Fibroblast of the aortic adventitia (primary cell): ENCODE data around the gene PMFBP1. TPM values are rescaled to one million over a fixed set of nuclear protein-coding genes. Genes with fewer than 3 reads are reported as not detected.

Experiments
- DNase-seq: peaks from one replicate; pipeline ENCODE4 v3.0.0-alpha.2; 2010; ENCODE audit warnings: low read depth
- H3K4me3 ChIP-seq: 2 replicates; pipeline ENCODE4 v1.5.1; 2011; ENCODE audit warnings: low read depth, mild to moderate bottlenecking, control low read depth, low read length, moderate library complexity
- CTCF ChIP-seq: IDR thresholded peaks from 2 replicates; pipeline ENCODE4 v1.5.1; 2011; ENCODE audit warnings: mild to moderate bottlenecking, low read length, control low read depth, inconsistent platforms; ENCODE audit not compliant: insufficient read depth
- total RNA-seq: library from RNA; depleted of rRNA; stranded (reverse); fragments of >200 nt; gene quantifications from 2 replicates; pipeline ENCODE4 v1.2.3, GENCODE V29; 2012; ENCODE audit warnings: low replicate concordance

Gene PMFBP1
- total RNA-seq, 1 donor, result 0.09 TPM

GRCh38 chr16:72211110-72211509, 39.2 kb upstream of the PMFBP1 start:
- no peak for DNase-seq
- no peak overlapping the region for H3K4me3 ChIP-seq
- TF ChIP-seq CTCF, result no peak

- no peak overlapping the region for H3K4me3 ChIP-seq
- TF ChIP-seq CTCF, result no peak
- DNase-seq, result no peak
These were observed 38.6 kb upstream of the PMFBP1 start for GRCh38 chr16:72210555-72210954.

DNA sequence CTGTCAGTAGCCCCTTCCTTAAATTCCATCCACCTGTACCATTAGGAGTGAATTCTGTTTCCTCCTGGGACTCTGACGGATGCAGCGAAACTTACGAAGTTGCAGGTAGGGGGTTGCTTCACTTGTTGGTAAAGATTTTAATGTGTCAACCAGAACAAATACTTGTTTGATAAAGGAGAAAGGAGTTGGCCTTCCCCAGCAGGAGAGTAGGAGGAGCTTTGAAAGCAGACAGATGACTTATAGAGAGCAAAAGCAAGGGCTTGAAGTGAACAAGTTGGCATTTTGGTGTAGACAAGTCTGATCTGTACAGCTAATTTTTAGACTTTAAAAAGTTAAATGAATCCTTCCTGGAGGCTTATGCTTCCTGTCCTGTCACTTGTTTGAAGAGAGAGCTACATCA, 38.1 kb upstream of the PMFBP1 start:
- TF ChIP-seq CTCF, result no peak
- no peak for DNase-seq
- H3K4me3 ChIP-seq, result no peak overlapping the region

- TF ChIP-seq CTCF, result no peak
- no peak for DNase-seq
- no peak overlapping the region for H3K4me3 ChIP-seq
These were observed 34.3 kb upstream of the PMFBP1 start for GRCh38 chr16:72206299-72206698.

DNA sequence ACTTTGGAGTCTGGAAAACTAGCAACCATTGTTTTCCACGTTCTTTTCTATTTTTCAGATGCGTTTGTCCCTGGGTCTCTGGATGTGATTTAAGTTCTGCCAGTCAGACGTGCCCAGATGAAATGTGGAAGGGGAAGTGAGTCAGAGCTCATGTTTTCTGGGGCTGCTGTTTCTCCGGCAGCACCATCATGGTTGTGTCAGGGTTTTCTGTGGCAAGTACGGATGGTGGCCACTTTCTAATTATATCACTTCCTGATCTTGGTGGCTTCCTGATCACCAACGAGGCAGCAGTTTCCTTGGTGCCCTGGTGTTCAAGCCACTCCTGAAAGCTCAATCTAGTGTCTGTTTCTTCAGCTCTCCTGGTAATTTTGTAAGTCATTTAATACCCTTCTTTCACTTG, 31.4 kb upstream of the PMFBP1 start:
- H3K4me3 ChIP-seq, result no peak overlapping the region
- no peak for TF ChIP-seq CTCF
- peak; percentile 18 for DNase-seq

GRCh38 chr16:72202014-72202413, 30.1 kb upstream of the PMFBP1 start:
- no peak overlapping the region for H3K4me3 ChIP-seq
- no peak for DNase-seq
- no peak for TF ChIP-seq CTCF

GRCh38 chr16:72201387-72201786, 29.4 kb upstream of the PMFBP1 start:
- no peak for DNase-seq
- no peak for TF ChIP-seq CTCF
- no peak overlapping the region for H3K4me3 ChIP-seq
